BLaER1 (cell line): ENCODE results near the gene WDSUB1.

ENCODE experiments used
- H3K27ac ChIP-seq: shearing (Covaris generic); formaldehyde crosslinking; 2 replicates; pipeline ENCODE4 v1.8.1; 2022
- H3K27me3 ChIP-seq: shearing (Covaris generic); formaldehyde crosslinking; 2 replicates; pipeline ENCODE4 v1.8.1; 2022
- H3K36me3 ChIP-seq: shearing (Covaris generic); formaldehyde crosslinking; 2 replicates; pipeline ENCODE4 v1.8.1; 2022
- H3K4me1 ChIP-seq: shearing (Covaris generic); formaldehyde crosslinking; 2 replicates; pipeline ENCODE4 v1.8.1; 2022
- H3K4me2 ChIP-seq: shearing (Covaris generic); formaldehyde crosslinking; 2 replicates; pipeline ENCODE4 v1.8.1; 2022
- H3K4me3 ChIP-seq: shearing (Covaris generic); formaldehyde crosslinking; 2 replicates; pipeline ENCODE4 v1.8.1; 2022
- H3K9ac ChIP-seq: shearing (Covaris generic); formaldehyde crosslinking; 2 replicates; pipeline ENCODE4 v1.8.1; 2022
- H3K9me3 ChIP-seq: shearing (Covaris generic); formaldehyde crosslinking; 2 replicates; pipeline ENCODE4 v1.8.1; 2022
- H4K20me1 ChIP-seq: shearing (Covaris generic); formaldehyde crosslinking; 2 replicates; pipeline ENCODE4 v1.8.1; 2022
- Cebpa-rat ChIP-seq: shearing (Covaris generic); IDR thresholded peaks from 2 replicates; pipeline ENCODE4 v1.8.1; 2022

WDSUB1 gene

GRCh38 chr2:159285929-159286708 is at the start of gene WDSUB1:
Gene WDSUB1, minus strand, starts transcription at chr2:159286703. Its CDS starts 3,634 bp downstream, at chr2:159283069.
- Histone ChIP-seq H3K27ac (peak within 1 kb of the TSS; percentile 87), H3K27me3 (no peaks in the 10 kb centered on the region), H3K4me3 (peak within 1 kb of the TSS; percentile 95), H3K36me3 (peaks cover 23% of the 10 kb centered on the region), H3K4me1 (peaks cover 72% of the 10 kb centered on the region), H3K9ac (peak within 1 kb of the TSS; percentile 90), H3K4me2 (peak within 1 kb of the TSS; percentile 94), H3K9me3 (peaks cover 19% of the 10 kb centered on the region; the same call in 1 of the 2 replicates), H4K20me1 (peaks cover 21% of the 10 kb centered on the region)
- no peak for TF ChIP-seq Cebpa-rat

DNA sequence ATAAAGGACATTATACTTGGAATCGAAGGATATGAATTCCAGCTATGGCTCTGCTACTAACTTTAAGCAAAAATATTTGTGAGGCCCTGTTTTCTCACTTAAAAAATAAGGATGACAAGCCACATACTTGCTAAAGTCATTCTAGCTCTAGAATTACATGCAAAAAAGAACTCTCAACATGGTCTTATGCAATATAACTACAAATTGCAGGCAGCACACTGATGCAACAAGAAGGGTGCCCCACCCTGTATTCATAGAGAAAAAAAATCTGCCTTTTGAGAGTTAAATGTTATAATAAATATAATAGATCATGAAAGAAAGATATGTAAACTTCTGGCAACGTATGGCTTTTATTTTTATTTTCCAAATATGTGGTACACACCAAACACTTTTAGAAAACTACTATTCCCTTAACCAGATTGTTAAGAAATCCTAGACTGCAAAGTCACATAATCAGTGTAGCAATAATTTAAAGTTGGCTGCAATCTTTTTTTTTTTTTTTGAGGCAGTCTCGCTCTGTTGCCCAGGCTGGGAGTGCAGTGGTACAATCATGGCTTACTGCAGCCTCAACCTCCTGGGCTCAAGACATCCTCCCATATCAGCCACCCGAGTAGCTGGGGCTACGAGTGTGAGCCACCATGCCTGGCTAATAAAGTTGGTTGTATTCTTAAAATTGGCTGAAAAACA is 40.2 kb upstream of the WDSUB1 start:
- no peaks in the 10 kb centered on the region for H3K27me3 ChIP-seq
- H3K27ac ChIP-seq: no peak overlapping the region
- no peaks in the 10 kb centered on the region; the same call in 1 of the 2 replicates for H3K4me1 ChIP-seq
- no peaks in the 10 kb centered on the region for H3K9me3 ChIP-seq
- no peak overlapping the region for H3K4me2 ChIP-seq
- TF ChIP-seq Cebpa-rat: no peak
- H3K9ac ChIP-seq: no peak overlapping the region
- H3K36me3 ChIP-seq: peaks cover 28% of the 10 kb centered on the region
- no peaks in the 10 kb centered on the region for H4K20me1 ChIP-seq
- H3K4me3 ChIP-seq: no peak overlapping the region

DNA sequence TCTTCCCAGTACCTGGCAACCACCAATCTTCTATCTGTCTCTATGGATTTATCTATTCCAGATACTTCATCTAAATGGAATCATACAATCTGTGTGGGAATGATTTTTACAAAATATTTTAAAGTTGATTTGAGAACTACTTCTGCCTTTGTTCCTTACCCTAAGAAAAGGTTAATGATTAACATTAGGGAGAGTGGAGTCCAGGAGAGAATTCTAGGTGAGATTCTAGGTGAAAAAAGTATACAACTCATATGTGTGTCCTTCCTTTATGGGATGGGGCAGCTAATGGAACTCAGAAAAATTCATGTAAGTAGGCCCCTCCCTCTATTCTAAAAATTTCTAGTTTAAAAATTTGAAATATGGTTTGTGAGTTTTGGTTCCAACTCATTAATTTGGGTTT is 35.9 kb upstream of the WDSUB1 start:
- no peaks in the 10 kb centered on the region for H3K27me3 ChIP-seq
- H3K27ac ChIP-seq: no peak overlapping the region
- no peaks in the 10 kb centered on the region for H3K9me3 ChIP-seq
- no peak overlapping the region for H3K4me3 ChIP-seq
- no peak for TF ChIP-seq Cebpa-rat
- no peak overlapping the region for H3K9ac ChIP-seq
- H3K4me2 ChIP-seq: no peak overlapping the region
- peaks cover 18% of the 10 kb centered on the region for H3K36me3 ChIP-seq
- H4K20me1 ChIP-seq: no peaks in the 10 kb centered on the region
- H3K4me1 ChIP-seq: no peaks in the 10 kb centered on the region; the same call in 1 of the 2 replicates

DNA sequence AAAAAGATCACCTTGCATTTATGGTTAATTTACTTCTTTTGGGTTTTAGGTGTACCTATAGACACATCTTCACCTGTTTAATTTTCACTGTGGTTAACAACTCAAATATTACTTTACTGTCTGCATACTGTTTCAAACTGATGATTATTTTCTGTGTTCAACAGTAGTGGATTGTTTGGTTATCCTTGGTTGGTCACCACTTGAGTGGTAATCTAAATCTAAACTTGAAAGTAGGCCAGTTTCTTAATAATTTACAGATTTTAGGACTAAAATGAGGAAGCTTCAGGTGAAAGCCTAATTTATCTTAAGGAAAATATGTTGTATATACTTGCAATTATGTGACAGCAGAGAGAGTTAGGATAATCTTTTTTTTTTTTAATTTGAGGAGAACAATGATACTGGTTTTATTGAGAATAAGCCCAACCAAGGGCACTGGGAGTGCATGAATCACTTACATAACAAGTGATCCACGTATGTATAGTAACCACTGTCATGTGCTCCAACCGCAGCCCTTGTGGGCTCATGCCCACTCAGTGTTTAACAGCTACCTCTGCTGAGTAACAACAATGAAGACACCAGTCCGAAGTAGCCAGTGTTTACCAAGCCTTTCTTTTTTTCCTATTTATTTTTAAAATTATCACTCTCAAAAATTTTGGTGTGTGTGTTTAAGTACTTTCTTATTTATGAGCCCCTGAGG is 31.0 kb upstream of the WDSUB1 start:
- Histone ChIP-seq H3K9me3 (peaks cover 11% of the 10 kb centered on the region; the same call in 1 of the 2 replicates), H3K4me3 (no peak overlapping the region), H3K36me3 (peaks cover 17% of the 10 kb centered on the region), H3K9ac (no peak overlapping the region), H3K27ac (no peak overlapping the region), H4K20me1 (no peaks in the 10 kb centered on the region), H3K4me2 (no peak overlapping the region), H3K27me3 (no peaks in the 10 kb centered on the region), H3K4me1 (no peaks in the 10 kb centered on the region)
- TF ChIP-seq Cebpa-rat: no peak

DNA sequence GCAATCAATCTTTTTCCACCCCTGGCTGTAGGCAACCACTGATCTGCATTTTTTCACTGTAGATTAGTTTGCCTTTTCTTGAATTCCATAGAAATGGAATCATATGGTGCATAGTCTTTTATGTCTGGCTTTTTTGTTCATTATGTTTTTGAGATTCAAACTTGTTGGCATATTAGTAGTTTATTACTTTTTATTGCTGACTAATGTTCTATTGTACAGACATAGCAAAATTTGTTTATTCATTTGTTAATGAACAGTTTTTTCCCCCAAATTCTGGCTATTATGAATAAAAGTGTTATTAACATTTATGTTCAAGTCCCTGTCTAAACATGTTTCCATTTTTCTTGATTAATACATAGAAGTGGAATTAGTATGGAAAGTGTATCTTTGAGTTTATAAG is 21.4 kb upstream of the WDSUB1 start:
- Histone ChIP-seq H3K27me3 (no peaks in the 10 kb centered on the region), H3K9me3 (peaks cover 19% of the 10 kb centered on the region), H3K4me1 (no peaks in the 10 kb centered on the region), H3K9ac (no peak overlapping the region), H3K4me3 (no peak overlapping the region), H3K4me2 (no peak overlapping the region), H3K36me3 (no peaks in the 10 kb centered on the region), H4K20me1 (no peaks in the 10 kb centered on the region), H3K27ac (no peak overlapping the region)
- no peak for TF ChIP-seq Cebpa-rat

- no peak overlapping the region for H3K9ac ChIP-seq
- TF ChIP-seq Cebpa-rat: no peak
- H4K20me1 ChIP-seq: no peaks in the 10 kb centered on the region
- no peak overlapping the region for H3K27ac ChIP-seq
- no peaks in the 10 kb centered on the region for H3K27me3 ChIP-seq
- no peak overlapping the region for H3K4me2 ChIP-seq
- H3K4me3 ChIP-seq: no peak overlapping the region
- no peaks in the 10 kb centered on the region for H3K4me1 ChIP-seq
- no peaks in the 10 kb centered on the region for H3K36me3 ChIP-seq
- H3K9me3 ChIP-seq: peaks cover 21% of the 10 kb centered on the region
These were observed 14.1 kb upstream of the WDSUB1 start for GRCh38 chr2:159300586-159300985.

DNA sequence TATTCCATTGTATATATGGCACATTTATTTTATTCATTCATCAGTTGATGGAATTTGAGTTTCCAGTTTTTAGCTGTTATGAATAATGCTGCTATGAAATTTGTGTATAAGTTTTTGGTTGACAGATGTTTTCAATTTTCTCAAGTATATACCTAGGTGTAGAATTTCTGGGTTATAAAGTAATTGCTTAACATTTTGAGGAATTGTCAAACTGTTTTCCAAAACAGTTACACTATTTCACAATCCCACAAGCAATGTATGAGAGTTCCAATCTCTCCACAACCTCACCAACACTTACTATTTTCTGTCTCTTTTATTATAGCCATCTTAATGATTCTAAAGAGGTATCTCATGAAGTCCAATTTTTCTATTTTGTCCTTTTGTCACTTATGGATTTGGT is 12.5 kb upstream of the WDSUB1 start:
- no peaks in the 10 kb centered on the region for H3K4me1 ChIP-seq
- H4K20me1 ChIP-seq: no peaks in the 10 kb centered on the region

DNA sequence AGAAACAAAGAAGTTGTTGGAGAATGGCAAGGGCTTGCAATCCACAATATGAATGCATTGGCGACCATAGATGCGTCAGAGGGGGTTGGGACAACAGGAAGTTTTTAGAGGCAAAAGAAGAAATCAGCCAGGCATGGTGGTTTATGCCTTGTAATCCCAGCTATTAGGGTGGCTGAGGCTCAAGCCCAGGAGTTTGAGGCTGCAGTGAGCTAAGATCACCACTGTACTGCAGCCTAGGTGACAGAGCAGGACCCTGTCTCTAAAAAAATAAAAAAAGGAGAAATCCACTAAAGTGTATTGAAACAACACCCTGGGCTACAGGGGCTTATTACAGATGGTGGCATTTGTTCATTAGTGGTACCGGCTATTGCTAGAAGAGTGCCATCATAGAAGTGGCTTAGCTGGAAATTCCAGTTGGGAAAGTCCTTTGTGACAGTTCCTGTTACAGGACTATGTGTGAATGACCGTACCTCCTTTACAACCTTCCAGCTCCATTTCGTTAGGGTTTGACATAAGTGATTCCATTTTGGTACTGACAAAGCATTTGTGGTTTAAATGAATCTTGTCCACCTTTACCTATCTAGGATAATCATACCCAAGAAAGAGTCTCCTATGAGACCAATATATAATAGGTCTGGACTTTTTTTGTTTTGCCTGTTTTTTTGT is 10.7 kb upstream of the WDSUB1 start:
- H3K9me3 ChIP-seq: no peaks in the 10 kb centered on the region
- no peak for TF ChIP-seq Cebpa-rat
- no peak overlapping the region for H3K27ac ChIP-seq
- H3K27me3 ChIP-seq: no peaks in the 10 kb centered on the region
- no peaks in the 10 kb centered on the region for H4K20me1 ChIP-seq
- H3K4me3 ChIP-seq: no peak overlapping the region
- no peaks in the 10 kb centered on the region for H3K36me3 ChIP-seq
- H3K4me2 ChIP-seq: no peak overlapping the region
- no peak overlapping the region for H3K9ac ChIP-seq
- no peaks in the 10 kb centered on the region for H3K4me1 ChIP-seq

More for the DNA sequence above, 12.5 kb upstream of the WDSUB1 start:
- H3K27ac ChIP-seq: no peak overlapping the region
- no peaks in the 10 kb centered on the region for H3K36me3 ChIP-seq
- peaks cover 12% of the 10 kb centered on the region for H3K9me3 ChIP-seq
- H3K27me3 ChIP-seq: no peaks in the 10 kb centered on the region
- no peak overlapping the region for H3K9ac ChIP-seq
- no peak overlapping the region for H3K4me3 ChIP-seq
- H3K4me2 ChIP-seq: no peak overlapping the region
- no peak for TF ChIP-seq Cebpa-rat

GRCh38 chr2:159292157-159292556 is 5.7 kb upstream of the WDSUB1 start:
- no peaks in the 10 kb centered on the region for H3K36me3 ChIP-seq
- no peaks in the 10 kb centered on the region for H3K27me3 ChIP-seq
- no peak for TF ChIP-seq Cebpa-rat
- H3K9ac ChIP-seq: no peak overlapping the region
- no peaks in the 10 kb centered on the region for H3K9me3 ChIP-seq
- no peak overlapping the region for H3K4me3 ChIP-seq
- H3K27ac ChIP-seq: no peak overlapping the region
- no peaks in the 10 kb centered on the region for H4K20me1 ChIP-seq
- H3K4me2 ChIP-seq: no peak overlapping the region
- H3K4me1 ChIP-seq: peaks cover 24% of the 10 kb centered on the region
